HepG2 (cell line): ENCODE measurements around the gene PGGT1B. TPM values are rescaled to one million over a fixed set of nuclear protein-coding genes. Genes with fewer than 3 reads are reported as not detected.
A peak's percentile ranks its signal among the peaks of the same experiment; 100 is the strongest.

Experiments used
- ATRX ChIP-seq: sonication (generic); formaldehyde crosslinking; IDR thresholded peaks from 2 replicates; pipeline ENCODE4 v1.4.0; 2020; ENCODE audit warnings: missing genetic modification reagents, borderline replicate concordance
- FOSL1 ChIP-seq: sonication (generic); formaldehyde crosslinking; IDR thresholded peaks from 2 replicates; pipeline ENCODE4 v1.9.0; 2021; ENCODE audit warnings: missing genetic modification reagents, borderline replicate concordance
- FOXA3 ChIP-seq: IDR thresholded peaks from 2 replicates; pipeline ENCODE4 v1.6.1; 2016; ENCODE audit warnings: missing genetic modification reagents, missing compliant biosample characterization
- FOXK2 ChIP-seq: fragments of 450-650 bp; IDR thresholded peaks from 2 replicates; pipeline ENCODE4 v1.6.1; 2016
- FOXP1 ChIP-seq, 2 experiments: fragments of 450-650 bp in 1 of 2; IDR thresholded peaks; 2 replicates each; pipeline ENCODE4 v1.6.1; 2017 to 2018; ENCODE audit warnings: antibody characterized with exemption in 1 of 2
- HDAC2 ChIP-seq: sonication (generic); formaldehyde crosslinking; IDR thresholded peaks from 2 replicates; pipeline ENCODE4 v1.4.0; 2020; ENCODE audit warnings: missing genetic modification reagents
- HNRNPLL ChIP-seq: fragments of 200-400 bp; formaldehyde crosslinking; IDR thresholded peaks from 2 replicates; pipeline ENCODE4 v1.6.1; 2017; ENCODE audit warnings: mild to moderate bottlenecking, low read depth, low read length; ENCODE audit not compliant: poor library complexity, severe bottlenecking
- ISL2 ChIP-seq: sonication (generic); formaldehyde crosslinking; IDR thresholded peaks from 2 replicates; pipeline ENCODE4 v1.5.0; 2020; ENCODE audit warnings: missing genetic modification reagents
- MBD4 ChIP-seq: IDR thresholded peaks from 2 replicates; pipeline ENCODE4 v1.6.1; 2012; ENCODE audit warnings: low read length, inconsistent platforms, borderline replicate concordance
- NCOR1 ChIP-seq: fragments of 200-600 bp; sonication (generic); IDR thresholded peaks from 2 replicates; pipeline ENCODE4 v1.7.0; 2017; ENCODE audit warnings: antibody characterized with exemption, low read length, borderline replicate concordance
- PAF1 ChIP-seq: IDR thresholded peaks from 2 replicates; pipeline ENCODE4 v1.6.1; 2016; ENCODE audit warnings: missing genetic modification reagents, missing compliant biosample characterization
- PPARG ChIP-seq: conservative IDR thresholded peaks from 2 replicates; pipeline ENCODE4 v1.6.1; 2016; ENCODE audit warnings: missing biosample characterization, missing genetic modification reagents
- SP4 ChIP-seq: sonication (generic); formaldehyde crosslinking; IDR thresholded peaks from 2 replicates; pipeline ENCODE4 v1.8.1; 2023; ENCODE audit warnings: mild to moderate bottlenecking, missing genetic modification reagents
- SUZ12 ChIP-seq: fragments of 150-350 bp; IDR thresholded peaks from 2 replicates; pipeline ENCODE4 v1.6.1; 2014; ENCODE audit warnings: low read depth, low read length
- ZNF24 ChIP-seq: fragments of 450-650 bp; IDR thresholded peaks from 2 replicates; pipeline ENCODE4 v1.6.1; 2017; ENCODE audit warnings: antibody characterized with exemption, mild to moderate bottlenecking
- ZNF274 ChIP-seq: sonication (generic); formaldehyde crosslinking; IDR thresholded peaks from 2 replicates; pipeline ENCODE4 v1.5.1; 2020; ENCODE audit warnings: mild to moderate bottlenecking, missing genetic modification reagents
- ZNF333 ChIP-seq: sonication (generic); formaldehyde crosslinking; IDR thresholded peaks from 2 replicates; pipeline ENCODE4 v1.4.0; 2020; ENCODE audit warnings: mild to moderate bottlenecking, missing genetic modification reagents, borderline replicate concordance
- ZNF615 ChIP-seq: sonication (generic); formaldehyde crosslinking; IDR thresholded peaks from 2 replicates; pipeline ENCODE4 v1.5.0; 2020; ENCODE audit warnings: mild to moderate bottlenecking, missing genetic modification reagents, borderline replicate concordance
- ZNF770 ChIP-seq: sonication (generic); formaldehyde crosslinking; IDR thresholded peaks from 2 replicates; pipeline ENCODE4 v1.5.0; 2020; ENCODE audit warnings: mild to moderate bottlenecking, missing genetic modification reagents
- polyA plus RNA-seq, 8 experiments: library from polyadenylated mRNA; depleted of rRNA in 3 of 8; stranded (reverse) in 7 of 8; unstranded in 1 of 8; fragments of >200 nt; fragmentation: Illumina TruSeq in 4 of 8; extraction: Trizol in 4 of 8; gene quantifications; 2 replicates each; pipeline versions ENCODE4 v1.2.1 to v1.2.3, GENCODE V29; 2011 to 2016; ENCODE audit warnings: low read depth in 4 of 8, missing spikeins in 1 of 8, mixed read lengths in 1 of 8; ENCODE audit not compliant: insufficient read depth in 1 of 8
- total RNA-seq, 5 experiments: library from RNA; depleted of rRNA; stranded (reverse); fragments of >200 nt; fragmentation: Illumina TruSeq; extraction: Trizol; gene quantifications; 2 replicates each; pipeline ENCODE4 v1.2.3, GENCODE V29; 2016; ENCODE audit warnings: low read depth in 1 of 5
- TF ChIP-seq, protein P1 (sequence below): sonication (generic); formaldehyde crosslinking; IDR thresholded peaks from 2 replicates; pipeline ENCODE4 v1.5.1; 2020; ENCODE audit warnings: missing genetic modification reagents, mild to moderate bottlenecking, borderline replicate concordance
- TF ChIP-seq, protein P2 (sequence below): IDR thresholded peaks from 2 replicates; pipeline ENCODE4 v1.6.1; 2016; ENCODE audit warnings: control low read depth
- TF ChIP-seq, protein P3 (sequence below): IDR thresholded peaks from 2 replicates; pipeline ENCODE4 v1.4.0; 2020; ENCODE audit warnings: mild to moderate bottlenecking, missing genetic modification reagents

The PGGT1B gene
- total and polyA plus RNA-seq, 2 of the 13 experiments (the other 11 are each of a cell fraction or from before 2014, with no cell fraction given): 2.4 to 42.7 TPM

DNA sequence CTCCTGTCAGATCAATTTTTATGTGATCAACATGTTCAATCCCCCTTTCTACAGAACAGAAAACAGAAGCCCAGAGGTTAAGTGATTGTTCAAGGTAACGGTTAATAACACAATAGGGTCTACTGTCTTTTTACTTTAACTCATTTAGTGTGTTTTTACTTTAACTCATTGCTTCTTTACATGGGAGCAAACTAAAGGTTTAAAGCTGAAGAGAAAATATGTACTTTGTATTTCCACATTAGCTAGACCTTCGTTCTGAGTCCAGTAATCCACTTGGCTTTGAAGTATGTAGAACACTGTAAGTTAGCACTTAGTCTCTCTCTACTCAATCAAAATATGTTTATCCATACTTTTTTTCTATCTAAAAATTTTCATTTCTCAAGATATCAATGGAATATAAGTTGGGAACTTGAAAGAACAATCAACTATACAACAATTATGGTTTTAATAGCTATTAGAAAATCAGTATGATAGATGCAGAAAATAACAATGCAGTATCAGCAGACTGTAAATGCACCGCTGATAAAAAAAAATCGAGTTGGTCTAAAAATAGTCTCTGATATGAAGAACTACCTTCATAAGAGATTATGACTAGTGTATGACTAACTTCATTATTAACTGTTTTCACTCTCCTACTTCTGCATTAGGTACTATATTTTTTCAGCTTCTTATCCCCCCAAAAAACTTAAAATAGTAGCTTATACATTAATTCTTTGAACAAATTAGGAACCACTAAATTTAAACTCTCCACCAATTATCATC lies 20.6 kb downstream of the PGGT1B start (continued):
- no peak for TF ChIP-seq ZNF615 (CRISPR knock-in tag)
- TF ChIP-seq ZNF24: peak; percentile 65
- TF ChIP-seq, protein P1, sequence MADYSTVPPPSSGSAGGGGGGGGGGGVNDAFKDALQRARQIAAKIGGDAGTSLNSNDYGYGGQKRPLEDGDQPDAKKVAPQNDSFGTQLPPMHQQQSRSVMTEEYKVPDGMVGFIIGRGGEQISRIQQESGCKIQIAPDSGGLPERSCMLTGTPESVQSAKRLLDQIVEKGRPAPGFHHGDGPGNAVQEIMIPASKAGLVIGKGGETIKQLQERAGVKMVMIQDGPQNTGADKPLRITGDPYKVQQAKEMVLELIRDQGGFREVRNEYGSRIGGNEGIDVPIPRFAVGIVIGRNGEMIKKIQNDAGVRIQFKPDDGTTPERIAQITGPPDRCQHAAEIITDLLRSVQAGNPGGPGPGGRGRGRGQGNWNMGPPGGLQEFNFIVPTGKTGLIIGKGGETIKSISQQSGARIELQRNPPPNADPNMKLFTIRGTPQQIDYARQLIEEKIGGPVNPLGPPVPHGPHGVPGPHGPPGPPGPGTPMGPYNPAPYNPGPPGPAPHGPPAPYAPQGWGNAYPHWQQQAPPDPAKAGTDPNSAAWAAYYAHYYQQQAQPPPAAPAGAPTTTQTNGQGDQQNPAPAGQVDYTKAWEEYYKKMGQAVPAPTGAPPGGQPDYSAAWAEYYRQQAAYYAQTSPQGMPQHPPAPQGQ (CRISPR knock-in tag): no peak
- no peak for TF ChIP-seq MBD4
- no peak for TF ChIP-seq SUZ12
- no peak for TF ChIP-seq HDAC2
- no peak for TF ChIP-seq FOSL1 (CRISPR knock-in tag)
- no peak for TF ChIP-seq ZNF770 (CRISPR knock-in tag)
- TF ChIP-seq HNRNPLL: no peak
- TF ChIP-seq ISL2: peak; percentile 82; the same call in 1 of the 2 replicates
- TF ChIP-seq SP4: no peak
- no peak for TF ChIP-seq ZNF333 (CRISPR knock-in tag)
- no peak for TF ChIP-seq ZNF274 (CRISPR knock-in tag)
- TF ChIP-seq ATRX (CRISPR knock-in tag): no peak
- TF ChIP-seq, protein P2, sequence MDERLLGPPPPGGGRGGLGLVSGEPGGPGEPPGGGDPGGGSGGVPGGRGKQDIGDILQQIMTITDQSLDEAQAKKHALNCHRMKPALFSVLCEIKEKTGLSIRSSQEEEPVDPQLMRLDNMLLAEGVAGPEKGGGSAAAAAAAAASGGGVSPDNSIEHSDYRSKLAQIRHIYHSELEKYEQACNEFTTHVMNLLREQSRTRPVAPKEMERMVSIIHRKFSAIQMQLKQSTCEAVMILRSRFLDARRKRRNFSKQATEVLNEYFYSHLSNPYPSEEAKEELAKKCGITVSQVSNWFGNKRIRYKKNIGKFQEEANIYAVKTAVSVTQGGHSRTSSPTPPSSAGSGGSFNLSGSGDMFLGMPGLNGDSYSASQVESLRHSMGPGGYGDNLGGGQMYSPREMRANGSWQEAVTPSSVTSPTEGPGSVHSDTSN: no peak
- no peak for TF ChIP-seq FOXP1 (IDR thresholded peaks at IDR 0.05)
- TF ChIP-seq FOXP1 (CRISPR knock-in tag; IDR thresholded peaks at IDR 0.05): 0 out of 2 replicates have a peak, but pooled peaks have one; percentile 10
- TF ChIP-seq FOXK2: peak; percentile 18; the same call in 1 of the 2 replicates
- TF ChIP-seq FOXA3 (CRISPR knock-in tag): peak; percentile 75
- TF ChIP-seq, protein P3, sequence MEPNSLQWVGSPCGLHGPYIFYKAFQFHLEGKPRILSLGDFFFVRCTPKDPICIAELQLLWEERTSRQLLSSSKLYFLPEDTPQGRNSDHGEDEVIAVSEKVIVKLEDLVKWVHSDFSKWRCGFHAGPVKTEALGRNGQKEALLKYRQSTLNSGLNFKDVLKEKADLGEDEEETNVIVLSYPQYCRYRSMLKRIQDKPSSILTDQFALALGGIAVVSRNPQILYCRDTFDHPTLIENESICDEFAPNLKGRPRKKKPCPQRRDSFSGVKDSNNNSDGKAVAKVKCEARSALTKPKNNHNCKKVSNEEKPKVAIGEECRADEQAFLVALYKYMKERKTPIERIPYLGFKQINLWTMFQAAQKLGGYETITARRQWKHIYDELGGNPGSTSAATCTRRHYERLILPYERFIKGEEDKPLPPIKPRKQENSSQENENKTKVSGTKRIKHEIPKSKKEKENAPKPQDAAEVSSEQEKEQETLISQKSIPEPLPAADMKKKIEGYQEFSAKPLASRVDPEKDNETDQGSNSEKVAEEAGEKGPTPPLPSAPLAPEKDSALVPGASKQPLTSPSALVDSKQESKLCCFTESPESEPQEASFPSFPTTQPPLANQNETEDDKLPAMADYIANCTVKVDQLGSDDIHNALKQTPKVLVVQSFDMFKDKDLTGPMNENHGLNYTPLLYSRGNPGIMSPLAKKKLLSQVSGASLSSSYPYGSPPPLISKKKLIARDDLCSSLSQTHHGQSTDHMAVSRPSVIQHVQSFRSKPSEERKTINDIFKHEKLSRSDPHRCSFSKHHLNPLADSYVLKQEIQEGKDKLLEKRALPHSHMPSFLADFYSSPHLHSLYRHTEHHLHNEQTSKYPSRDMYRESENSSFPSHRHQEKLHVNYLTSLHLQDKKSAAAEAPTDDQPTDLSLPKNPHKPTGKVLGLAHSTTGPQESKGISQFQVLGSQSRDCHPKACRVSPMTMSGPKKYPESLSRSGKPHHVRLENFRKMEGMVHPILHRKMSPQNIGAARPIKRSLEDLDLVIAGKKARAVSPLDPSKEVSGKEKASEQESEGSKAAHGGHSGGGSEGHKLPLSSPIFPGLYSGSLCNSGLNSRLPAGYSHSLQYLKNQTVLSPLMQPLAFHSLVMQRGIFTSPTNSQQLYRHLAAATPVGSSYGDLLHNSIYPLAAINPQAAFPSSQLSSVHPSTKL: peak; percentile 85
- TF ChIP-seq PAF1 (CRISPR knock-in tag): no peak
- peak; percentile 96 for TF ChIP-seq NCOR1
- no peak for TF ChIP-seq PPARG (CRISPR knock-in tag)
